Measurements from ENCODE around the gene ZNF770. TPM values are rescaled to one million over a fixed set of nuclear protein-coding genes. Genes with fewer than 3 reads are reported as not detected.
A peak's percentile ranks its signal among the peaks of the same experiment; 100 is the strongest.

Gene ZNF770
- polyA plus RNA-seq, 1 donor (not counting 4 experiments of a cell fraction or from before 2014, with no cell fraction given) = 35.9 TPM

- Histone ChIP-seq H3K9me3 (ENCODE audit: control insufficient read depth, low read depth, low read length) (no peaks in the 10 kb centered on the region), H3K27ac (ENCODE audit: control insufficient read depth, insufficient read depth, low read length) (no peak overlapping the region), H2AFZ (ENCODE audit: control insufficient read depth, low read length) (no peak overlapping the region), H3K4me3 (ENCODE audit: control insufficient read depth in 2 of 3, extremely low read depth in 1 of 3, insufficient read depth in 2 of 3, low read depth in 1 of 3, low read length in 3 of 3) (no peak overlapping the region), H3K4me2 (ENCODE audit: control insufficient read depth, extremely low read depth, insufficient read depth, low read depth, low read length) (no peak overlapping the region), H3K27me3 (ENCODE audit: control insufficient read depth, extremely low read depth, insufficient read depth, low read length) (no peaks in the 10 kb centered on the region), H3K79me2 (ENCODE audit: control insufficient read depth, insufficient read depth, low read length) (no peaks in the 10 kb centered on the region), H4K20me1 (ENCODE audit: control insufficient read depth, extremely low read depth, insufficient read depth, low read length) (no peaks in the 10 kb centered on the region), H3K9me1 (ENCODE audit: control insufficient read depth, extremely low read depth, insufficient read depth, low read length) (no peaks in the 10 kb centered on the region), H3K9ac (ENCODE audit: control insufficient read depth, extremely low read depth, insufficient read depth, low read length) (no peak overlapping the region), H3K36me3 (ENCODE audit: control insufficient read depth in 2 of 2, extremely low read depth in 1 of 2, insufficient read depth in 2 of 2, low read length in 2 of 2) (no peaks in the 10 kb centered on the region), H3K4me1 (ENCODE audit: control insufficient read depth, extremely low read depth, insufficient read depth, low read length) (peaks cover 20% of the 10 kb centered on the region)
- DNase-seq (ENCODE audit: low read depth, low spot score) = no peak
- peak; percentile 69 for FAIRE-seq
- no peak for TF ChIP-seq EZH2 (IDR thresholded peaks at IDR 0.05; ENCODE audit: low read length)
- TF ChIP-seq, protein P1, sequence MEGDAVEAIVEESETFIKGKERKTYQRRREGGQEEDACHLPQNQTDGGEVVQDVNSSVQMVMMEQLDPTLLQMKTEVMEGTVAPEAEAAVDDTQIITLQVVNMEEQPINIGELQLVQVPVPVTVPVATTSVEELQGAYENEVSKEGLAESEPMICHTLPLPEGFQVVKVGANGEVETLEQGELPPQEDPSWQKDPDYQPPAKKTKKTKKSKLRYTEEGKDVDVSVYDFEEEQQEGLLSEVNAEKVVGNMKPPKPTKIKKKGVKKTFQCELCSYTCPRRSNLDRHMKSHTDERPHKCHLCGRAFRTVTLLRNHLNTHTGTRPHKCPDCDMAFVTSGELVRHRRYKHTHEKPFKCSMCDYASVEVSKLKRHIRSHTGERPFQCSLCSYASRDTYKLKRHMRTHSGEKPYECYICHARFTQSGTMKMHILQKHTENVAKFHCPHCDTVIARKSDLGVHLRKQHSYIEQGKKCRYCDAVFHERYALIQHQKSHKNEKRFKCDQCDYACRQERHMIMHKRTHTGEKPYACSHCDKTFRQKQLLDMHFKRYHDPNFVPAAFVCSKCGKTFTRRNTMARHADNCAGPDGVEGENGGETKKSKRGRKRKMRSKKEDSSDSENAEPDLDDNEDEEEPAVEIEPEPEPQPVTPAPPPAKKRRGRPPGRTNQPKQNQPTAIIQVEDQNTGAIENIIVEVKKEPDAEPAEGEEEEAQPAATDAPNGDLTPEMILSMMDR (optimal IDR thresholded peaks at IDR 0.05 in 1 of 3, IDR thresholded peaks at IDR 0.05 in 1 of 3, conservative IDR thresholded peaks at IDR 0.05 in 1 of 3; ENCODE audit: extremely low read depth in 1 of 3, insufficient read depth in 2 of 3, low read length in 3 of 3) = no peak
- dilution Hi-C loops (cut with MboI; ENCODE audit: extremely low pct_ligation_motif_present, low sequenced_read_pairs) = no loop called here
Measured at GRCh38 chr15:34993412-34993811, 5.3 kb upstream of the ZNF770 start.

DNA sequence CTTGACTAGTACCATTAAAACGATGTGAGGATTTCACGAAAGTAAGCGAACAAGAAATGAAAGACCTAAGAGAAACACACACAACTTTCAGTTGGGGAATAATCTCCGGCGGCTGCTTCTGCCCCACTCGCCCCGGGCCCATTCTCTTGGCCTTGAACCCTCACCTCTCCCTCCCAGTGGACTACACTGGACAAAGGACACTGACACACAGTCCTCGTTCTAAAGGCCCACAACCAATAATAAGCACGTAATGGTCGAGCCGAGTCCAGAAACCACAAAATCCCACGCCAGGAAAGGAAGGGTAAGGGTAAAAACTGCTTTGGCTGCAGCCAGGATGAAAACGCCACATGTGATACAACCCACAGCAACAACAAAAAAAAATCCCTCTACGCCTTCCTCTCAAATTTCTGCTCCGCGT lies 469 bp downstream of the ZNF770 start:
- Histone ChIP-seq H2AFZ (ENCODE audit: control insufficient read depth, low read length) (peak overlapping the region; percentile 88), H3K4me3 (ENCODE audit: control insufficient read depth in 2 of 3, extremely low read depth in 1 of 3, insufficient read depth in 2 of 3, low read depth in 1 of 3, low read length in 3 of 3) (peak overlapping the region; percentile 94 to 99 (median 96)), H3K27ac (ENCODE audit: control insufficient read depth, insufficient read depth, low read length) (peak overlapping the region; percentile 99), H3K27me3 (ENCODE audit: control insufficient read depth, extremely low read depth, insufficient read depth, low read length) (no peaks in the 10 kb centered on the region), H3K9me3 (ENCODE audit: control insufficient read depth, low read depth, low read length) (no peaks in the 10 kb centered on the region), H3K79me2 (ENCODE audit: control insufficient read depth, insufficient read depth, low read length) (peaks cover 46% of the 10 kb centered on the region), H3K36me3 (ENCODE audit: control insufficient read depth in 2 of 2, extremely low read depth in 1 of 2, insufficient read depth in 2 of 2, low read length in 2 of 2) (peaks cover 6 to 8% of the 10 kb centered on the region in 2 experiments), H4K20me1 (ENCODE audit: control insufficient read depth, extremely low read depth, insufficient read depth, low read length) (no peaks in the 10 kb centered on the region), H3K4me1 (ENCODE audit: control insufficient read depth, extremely low read depth, insufficient read depth, low read length) (peaks cover 19% of the 10 kb centered on the region), H3K9me1 (ENCODE audit: control insufficient read depth, extremely low read depth, insufficient read depth, low read length) (no peaks in the 10 kb centered on the region), H3K4me2 (ENCODE audit: control insufficient read depth, extremely low read depth, insufficient read depth, low read depth, low read length) (peak overlapping the region; percentile 83), H3K9ac (ENCODE audit: control insufficient read depth, extremely low read depth, insufficient read depth, low read length) (peak overlapping the region; percentile 99)
- no peak for TF ChIP-seq EZH2 (IDR thresholded peaks at IDR 0.05; ENCODE audit: low read length)
- TF ChIP-seq, protein P1 (optimal IDR thresholded peaks at IDR 0.05 in 1 of 3, IDR thresholded peaks at IDR 0.05 in 1 of 3, conservative IDR thresholded peaks at IDR 0.05 in 1 of 3; ENCODE audit: extremely low read depth in 1 of 3, insufficient read depth in 2 of 3, low read length in 3 of 3) = no peak
- FAIRE-seq (no peak), DNase-seq (ENCODE audit: low read depth, low spot score) (no peak)
- dilution Hi-C loops (cut with MboI; ENCODE audit: extremely low pct_ligation_motif_present, low sequenced_read_pairs) = no loop called here

Data from keratinocyte (primary cell).